Measurements from ENCODE around the gene ZEB2. TPM values are rescaled to one million over a fixed set of nuclear protein-coding genes. Genes with fewer than 3 reads are reported as not detected.

ZEB2 gene
- total and polyA plus RNA-seq, 10 of the 15 experiments (the other 5 are each of a cell fraction or from before 2014, with no cell fraction given), result 0.14 to 3.2 (median 0.84) TPM

- FAIRE-seq (no peak), ATAC-seq (no peak), DNase-seq (ENCODE audit: low read depth, low spot score) (no peak)
- ChIA-PET SMC1A (ENCODE audit: uncharacterized antibody, unreplicated experiment) (no interaction called here), POLR2A (interaction anchor here (0.6 kb wide), 1 partner anchor 10 kb away, joined by 3 read pairs; no protein-coding TSS in a partner anchor), CTCF (no interaction called here), RAD21 (ENCODE audit: unreplicated experiment) (no interaction called here)
- TF ChIP-seq SUZ12 (IDR thresholded peaks at IDR 0.05; ENCODE audit: unreplicated experiment), result no peak
- TF ChIP-seq NR2F1 (conservative IDR thresholded peaks at IDR 0.05), result no peak
- TF ChIP-seq PBX3 (IDR thresholded peaks at IDR 0.05; ENCODE audit: insufficient replicate concordance, low read depth, low read length), result no peak
- TF ChIP-seq CUX1 (IDR thresholded peaks at IDR 0.05; ENCODE audit: insufficient replicate concordance, low read depth, low read length), result no peak
- no peak for TF ChIP-seq TCF12 (IDR thresholded peaks at IDR 0.05; ENCODE audit: low read depth, low read length)
- TF ChIP-seq CREM (IDR thresholded peaks at IDR 0.05; ENCODE audit: low read depth), result no peak
- TF ChIP-seq MTA3 (IDR thresholded peaks at IDR 0.05; ENCODE audit: borderline replicate concordance, low read length), result no peak
- no peak for TF ChIP-seq SKIL (IDR thresholded peaks at IDR 0.05; ENCODE audit: low read depth, poor library complexity, severe bottlenecking)
- TF ChIP-seq E4F1 (IDR thresholded peaks at IDR 0.05; ENCODE audit: borderline replicate concordance, partially characterized antibody), result no peak
- no peak for TF ChIP-seq PKNOX1 (IDR thresholded peaks at IDR 0.05)
- TF ChIP-seq ZSCAN29 (IDR thresholded peaks at IDR 0.05), result no peak
- Histone ChIP-seq H3K36me3 (ENCODE audit: control insufficient read depth in 2 of 2, insufficient read depth in 2 of 2, low read length in 1 of 2) (no peaks in the 10 kb centered on the region), H3K79me2 (ENCODE audit: control insufficient read depth, insufficient read depth, low read length) (no peaks in the 10 kb centered on the region), H3K4me2 (ENCODE audit: control insufficient read depth, insufficient read depth) (no peak overlapping the region), H2AFZ (ENCODE audit: control insufficient read depth, low read depth, low read length) (no peak overlapping the region), H3K4me1 (ENCODE audit: control insufficient read depth, insufficient read depth, low read length) (peaks cover 8% of the 10 kb centered on the region; the same call in 1 of the 2 replicates), H3K27me3 (replicated peaks in 1 of 2; ENCODE audit: control insufficient read depth in 2 of 2, insufficient read depth in 2 of 2, low read length in 1 of 2) (no peaks in the 10 kb centered on the region; a peak in 1 of 4 replicates), H3K9me3 (replicated peaks; ENCODE audit: control insufficient read depth, insufficient read depth, low read length) (no peaks in the 10 kb centered on the region), H3K4me3 (no peak overlapping the region), H3K27ac (ENCODE audit: control insufficient read depth, insufficient read depth) (no peak overlapping the region), H4K20me1 (ENCODE audit: control insufficient read depth, insufficient read depth) (no peaks in the 10 kb centered on the region), H3K9ac (ENCODE audit: control insufficient read depth, insufficient read depth, low read length) (no peak overlapping the region)
- WGBS (ENCODE audit: insufficient coverage, insufficient replicate concordance, low lambda C conversion rate, missing lambda C conversion rate), result 94% methylated on average over 2 of the region's 2 CpGs
- BruUV-seq (replicated peaks), result no TSS peak
- in situ Hi-C loops (cut with MboI) (no loop called here), intact Hi-C loops (cut with micrococcal nuclease; ENCODE audit: unreplicated experiment) (loop anchor here (2.0 kb wide), 2 partner anchors 23 to 57 kb away; no protein-coding TSS in a partner anchor)
These were observed 138.2 kb downstream of the ZEB2 start for GRCh38 chr2:144381716-144382115.

Measured in GM12878 (cell line).